Suppressor macrophage (primary cell): ENCODE measurements around the gene FAM9A.
"Not testable (repeated sequence)": the region's sequence is repeated elsewhere in the genome, so short reads cannot be mapped to it uniquely, and the experiment has no call there.

ENCODE experiments used
- DNase-seq, 4 experiments: peaks; one replicate each; pipeline ENCODE4 v3.0.0-alpha.2; 2020 to 2022

FAM9A gene

DNA sequence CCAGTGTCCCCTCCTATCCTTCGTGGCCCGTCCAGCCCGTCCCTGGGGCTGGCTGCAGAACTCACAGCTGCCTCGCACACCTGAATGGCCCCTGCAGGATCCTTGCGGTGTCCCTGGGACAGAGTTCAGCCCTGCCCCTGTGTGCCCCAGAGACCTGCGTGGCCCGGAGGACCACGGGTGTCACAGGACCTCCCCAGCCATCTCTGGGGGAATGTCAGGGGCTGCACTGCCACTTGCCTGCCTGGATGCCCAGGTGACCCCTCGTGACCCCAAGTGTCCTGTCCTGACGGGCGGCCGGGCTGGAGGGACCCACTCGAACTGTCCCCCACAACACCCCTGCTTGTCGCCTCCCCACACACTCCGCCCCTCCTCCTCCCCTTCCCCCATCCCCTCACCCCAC lies 832 bp downstream of the FAM9A start:
- DNase-seq: not testable (repeated sequence)

GRCh38 chrX:8799281-8799680 lies 1.9 kb downstream of the FAM9A start:
- DNase-seq: not testable (repeated sequence)

DNA sequence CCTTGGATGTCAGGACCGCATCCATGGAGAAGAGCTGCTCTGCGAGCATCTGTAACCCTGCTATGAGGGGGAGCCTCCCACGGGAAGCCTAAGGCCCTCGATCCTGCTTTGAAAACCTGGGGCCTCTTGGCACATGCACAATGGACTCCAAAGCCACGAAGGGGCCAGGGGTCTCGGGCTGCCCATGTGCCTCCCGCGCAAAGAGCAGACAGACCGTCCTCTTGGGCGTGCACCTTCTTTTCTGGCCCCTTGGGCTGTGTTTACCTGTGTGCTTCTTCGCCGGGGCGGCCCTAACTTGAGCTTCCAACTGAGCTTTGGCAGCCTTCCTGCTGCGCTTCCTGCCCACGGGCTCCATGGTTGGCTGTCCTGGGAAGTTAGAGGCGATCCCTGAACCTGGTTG lies 2.5 kb downstream of the FAM9A start:
- DNase-seq: not testable (repeated sequence)

GRCh38 chrX:8787119-8787518 lies 14.1 kb downstream of the FAM9A start:
- DNase-seq: not testable (repeated sequence)

DNA sequence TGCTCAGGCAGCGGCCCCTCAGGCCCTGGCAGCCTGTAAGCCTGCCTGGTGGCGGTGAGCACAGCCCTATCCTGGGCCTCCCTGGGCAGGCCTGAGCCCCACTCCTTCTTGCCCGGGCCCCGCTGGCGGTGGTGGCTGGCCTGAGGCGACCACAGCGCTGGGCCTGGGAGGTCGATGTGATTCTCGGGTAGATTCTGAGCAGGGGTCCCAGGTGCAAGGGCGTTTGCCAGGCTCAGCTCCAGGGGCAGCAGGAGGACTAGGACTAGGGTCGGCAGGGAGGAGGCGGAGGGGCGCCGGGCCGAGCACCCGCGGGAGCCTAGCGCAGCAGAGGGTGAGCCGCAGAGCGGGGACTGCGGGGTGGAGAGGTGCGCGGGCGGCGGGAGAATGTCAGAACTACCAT lies 17.0 kb downstream of the FAM9A start:
- no peak for DNase-seq

DNA sequence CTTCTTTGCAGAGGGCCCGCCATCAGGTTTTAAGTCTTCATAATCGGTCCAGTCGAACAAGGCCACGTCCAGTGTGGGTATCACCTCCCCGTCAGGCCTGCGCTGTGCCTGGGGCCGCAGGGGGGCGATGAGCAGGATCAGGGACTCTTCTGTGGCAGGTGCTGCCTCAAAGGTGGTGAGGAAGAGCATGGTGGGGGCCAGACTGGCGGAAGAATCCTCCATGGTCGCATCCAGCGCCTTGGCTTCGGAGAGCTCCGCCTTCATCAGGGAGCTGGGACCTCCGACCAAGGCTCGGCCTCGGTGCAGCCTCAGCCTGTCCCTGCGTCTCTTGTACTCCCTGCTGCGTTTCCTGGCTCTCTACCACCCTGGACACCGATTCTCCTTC lies 17.5 kb downstream of the FAM9A start:
- DNase-seq: no peak

GRCh38 chrX:8783097-8783713 lies 18.0 kb downstream of the FAM9A start:
- peak; percentile 19 to 59 (median 34) for DNase-seq

DNA sequence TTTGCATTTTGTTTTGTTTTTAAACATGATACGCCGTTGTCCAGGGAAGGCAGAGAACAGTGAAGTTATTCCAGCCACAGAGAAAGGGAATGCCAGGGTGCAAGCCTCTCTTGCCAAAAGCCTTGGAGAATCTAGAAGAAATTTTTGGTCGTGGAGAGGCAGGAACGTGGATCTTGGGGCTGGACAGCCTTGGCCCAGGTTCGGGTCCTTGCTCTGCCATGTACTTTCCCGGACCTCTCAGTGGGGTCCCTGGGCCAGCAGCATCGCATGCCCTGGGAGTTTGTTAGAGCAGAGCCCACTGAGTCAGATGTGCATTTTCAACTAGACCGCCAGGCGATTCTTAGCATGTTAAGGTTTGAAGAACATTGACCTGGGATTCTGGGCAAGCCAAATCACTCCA lies 18.6 kb downstream of the FAM9A start:
- no peak for DNase-seq

DNA sequence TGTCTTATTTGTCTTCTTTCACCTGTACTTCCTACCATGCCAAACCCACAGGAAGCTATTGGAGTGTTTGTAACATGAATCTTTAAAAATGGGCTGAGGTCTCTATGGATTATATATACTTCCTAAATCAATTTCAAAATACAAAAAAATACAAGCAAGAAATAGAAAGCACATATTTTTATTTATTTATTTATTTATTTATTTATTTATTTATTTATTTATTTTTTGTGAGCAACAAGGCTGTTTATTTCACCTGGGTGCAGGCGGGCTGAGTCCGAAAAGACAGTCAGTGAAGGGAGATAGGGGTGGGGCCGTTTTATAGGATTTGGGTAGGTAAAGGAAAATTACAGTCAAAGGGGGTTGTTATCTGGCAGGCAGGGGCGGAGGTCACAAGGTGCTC lies 19.3 kb downstream of the FAM9A start:
- DNase-seq: not testable (repeated sequence)

DNA sequence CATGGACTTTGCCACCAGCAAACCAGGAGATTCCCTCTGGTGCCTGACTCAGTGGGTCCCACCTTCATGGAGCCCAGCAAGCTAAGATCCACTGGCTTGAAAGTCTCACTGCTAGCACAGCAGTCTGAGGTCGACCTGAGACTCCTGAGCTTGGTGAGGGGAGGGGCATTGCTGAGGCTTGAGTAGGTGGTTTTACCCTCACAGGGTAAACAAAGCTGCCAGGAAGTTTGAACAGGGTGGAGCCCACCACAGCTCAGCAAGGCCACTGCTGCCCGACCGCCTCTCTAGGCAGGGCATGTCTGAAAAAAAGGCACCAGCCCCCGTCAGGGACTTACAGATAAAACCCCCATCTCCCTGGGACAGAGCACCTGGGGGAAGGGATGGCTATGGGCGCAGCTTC lies 28.1 kb downstream of the FAM9A start:
- DNase-seq: no peak

DNA sequence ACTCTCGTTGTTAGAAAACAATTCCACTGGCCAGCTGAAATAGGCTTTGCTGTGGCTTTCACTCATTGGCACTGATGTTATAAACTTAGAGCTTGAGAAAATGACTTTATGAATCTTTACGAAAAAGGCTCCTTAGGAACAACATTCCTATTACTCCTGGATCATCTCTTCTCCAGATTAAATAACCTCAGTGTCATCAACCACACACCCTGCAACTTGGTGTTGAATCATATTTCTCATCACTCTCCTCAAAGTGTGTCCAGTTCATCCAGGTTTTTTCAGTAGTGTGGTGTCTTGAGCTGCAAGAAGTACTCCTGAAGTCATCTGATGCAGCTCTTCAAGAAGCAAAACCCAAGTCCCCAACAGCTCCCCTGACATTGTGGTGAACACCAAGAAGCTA lies 41.2 kb downstream of the FAM9A start:
- no peak for DNase-seq

- not testable (repeated sequence) for DNase-seq
Observed at GRCh38 chrX:8758706-8759105, 42.5 kb downstream of the FAM9A start.

GRCh38 chrX:8757609-8758389 lies 43.4 kb downstream of the FAM9A start:
- not testable (repeated sequence) for DNase-seq

- DNase-seq: no peak
Observed at GRCh38 chrX:8755813-8756212, 45.4 kb downstream of the FAM9A start.

- DNase-seq: peak in 1 of 4 experiments; percentile 2
Observed at GRCh38 chrX:8755116-8755515, 46.1 kb downstream of the FAM9A start.

GRCh38 chrX:8749697-8750096 lies 51.5 kb downstream of the FAM9A start:
- DNase-seq: no peak

GRCh38 chrX:8748855-8749254 lies 52.3 kb downstream of the FAM9A start:
- DNase-seq: peak; percentile 6 to 27 (median 23)

DNA sequence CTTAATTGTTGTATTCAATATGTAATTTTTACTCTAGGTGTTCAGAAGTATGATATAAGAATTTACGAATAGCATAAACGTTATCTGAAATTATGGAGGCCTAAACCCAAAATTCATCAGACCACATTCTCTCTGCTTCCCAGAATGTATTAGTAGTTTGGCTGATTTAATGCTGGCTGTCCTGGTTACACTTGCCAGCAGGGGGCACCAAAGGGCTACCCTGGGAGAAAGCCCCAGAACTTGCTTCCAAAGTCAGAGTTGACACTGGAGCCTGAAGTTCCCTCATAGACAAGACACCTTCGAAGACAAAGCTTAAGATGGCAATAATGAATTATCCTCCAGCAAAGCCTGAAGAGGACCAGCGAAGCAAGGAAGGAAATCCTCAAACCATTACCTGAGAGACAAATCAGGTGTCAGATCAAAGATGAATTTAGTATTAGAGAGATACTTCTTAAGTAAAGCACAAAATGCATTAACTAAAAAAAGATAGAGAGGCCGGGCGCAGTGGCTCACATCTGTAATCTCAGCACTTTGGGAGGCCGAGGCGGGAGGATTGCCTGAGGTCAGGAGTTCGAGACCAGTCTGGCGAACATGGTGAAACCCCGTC lies 58.0 kb downstream of the FAM9A start:
- peak; percentile 54 to 80 (median 64) for DNase-seq

DNA sequence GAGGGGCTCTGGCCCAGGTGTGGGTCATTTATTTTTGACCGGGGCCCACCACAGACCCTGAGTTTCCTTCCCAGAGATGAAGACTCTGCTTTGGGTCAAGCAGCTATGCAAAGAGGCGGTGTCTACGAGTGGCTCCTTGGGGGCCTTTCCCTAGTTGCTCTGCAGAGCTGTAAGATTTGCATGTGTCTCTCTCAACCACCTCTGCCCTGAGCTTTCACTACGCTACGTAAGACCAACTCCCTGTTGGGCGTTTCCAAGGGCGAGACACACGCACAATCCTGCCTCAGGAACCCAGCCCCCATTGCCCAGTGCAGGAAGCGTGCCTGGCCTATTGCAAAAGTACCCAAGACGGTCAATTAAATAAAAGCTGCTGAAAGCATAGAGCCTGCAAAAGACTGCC lies 59.2 kb downstream of the FAM9A start:
- no peak for DNase-seq
